NCI-H69 (cell line): Measurements from ENCODE around the gene ANO7.

Experiments used
- DNase-seq: peaks from one replicate; lab custom pipeline; 2025; lab: John Stamatoyannopoulos, UW

Gene ANO7

DNA sequence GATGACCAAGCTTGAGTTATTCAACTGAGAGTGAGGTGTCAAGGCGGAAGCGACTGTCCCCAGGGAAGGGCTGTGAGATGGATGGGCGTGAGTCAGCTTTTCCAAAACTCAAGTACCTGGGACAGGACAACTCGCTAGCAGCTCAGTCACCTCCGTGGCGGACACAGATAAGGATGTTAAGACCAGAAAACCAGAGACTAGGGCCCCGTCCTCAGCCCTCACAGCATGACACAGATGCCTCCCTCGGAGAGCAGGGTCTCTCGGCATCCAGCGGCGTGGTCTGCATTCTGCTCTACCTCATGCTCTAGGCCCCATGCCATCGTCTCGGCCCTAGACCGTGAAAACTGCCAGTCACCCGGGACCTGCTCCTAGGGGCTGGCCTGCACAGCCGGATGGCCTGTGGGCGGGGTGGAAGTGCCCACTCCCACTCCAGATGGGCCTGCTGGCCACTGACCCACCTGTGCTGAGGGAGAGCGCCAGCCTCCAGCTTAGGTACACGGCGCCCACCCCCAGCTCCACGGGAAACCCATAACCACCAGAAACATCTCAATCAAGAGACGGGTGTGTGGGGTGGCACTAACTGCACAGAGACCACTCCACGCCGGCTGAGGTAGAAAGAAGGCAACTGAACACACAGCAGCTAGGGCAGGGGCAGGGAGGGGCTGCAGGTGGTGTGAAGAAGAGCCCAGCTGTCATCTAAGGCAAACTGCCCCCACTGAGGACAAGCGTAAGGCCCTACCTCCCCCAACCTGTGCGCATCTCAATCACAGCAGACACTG is 39.8 kb downstream of the ANO7 start:
- no peak for DNase-seq

DNA sequence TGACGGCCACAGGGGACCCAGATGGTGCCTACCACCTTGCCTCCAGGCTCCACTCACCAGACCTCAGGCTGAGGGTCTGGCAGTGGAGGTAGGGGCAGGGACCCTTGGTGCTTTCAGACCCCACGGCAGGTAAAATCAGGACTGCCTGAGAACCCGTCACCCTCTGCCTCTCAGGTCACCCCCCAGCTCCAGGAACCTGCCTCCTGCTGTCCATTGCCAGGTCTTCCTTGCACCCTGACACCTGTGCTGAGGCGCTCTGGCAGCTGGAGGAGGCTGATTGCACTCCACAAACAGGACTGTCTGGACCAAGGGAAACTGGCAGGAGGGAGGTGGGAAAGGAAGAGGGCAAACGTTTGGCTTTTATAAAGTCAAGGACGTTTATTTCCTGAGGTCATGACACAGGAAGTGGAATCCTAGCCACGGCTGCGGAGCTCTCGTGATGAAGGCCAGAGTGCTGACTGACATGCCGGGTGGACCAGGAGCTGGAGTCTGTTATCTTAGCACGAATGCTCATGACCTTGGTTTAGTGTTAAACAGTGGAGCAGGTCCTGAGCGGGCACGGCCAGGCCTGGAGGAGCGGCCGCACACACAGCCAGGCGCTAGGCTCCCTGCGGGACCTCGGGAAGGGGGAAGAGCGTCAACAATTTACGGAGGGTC is 40.5 kb downstream of the ANO7 start:
- no peak for DNase-seq

DNA sequence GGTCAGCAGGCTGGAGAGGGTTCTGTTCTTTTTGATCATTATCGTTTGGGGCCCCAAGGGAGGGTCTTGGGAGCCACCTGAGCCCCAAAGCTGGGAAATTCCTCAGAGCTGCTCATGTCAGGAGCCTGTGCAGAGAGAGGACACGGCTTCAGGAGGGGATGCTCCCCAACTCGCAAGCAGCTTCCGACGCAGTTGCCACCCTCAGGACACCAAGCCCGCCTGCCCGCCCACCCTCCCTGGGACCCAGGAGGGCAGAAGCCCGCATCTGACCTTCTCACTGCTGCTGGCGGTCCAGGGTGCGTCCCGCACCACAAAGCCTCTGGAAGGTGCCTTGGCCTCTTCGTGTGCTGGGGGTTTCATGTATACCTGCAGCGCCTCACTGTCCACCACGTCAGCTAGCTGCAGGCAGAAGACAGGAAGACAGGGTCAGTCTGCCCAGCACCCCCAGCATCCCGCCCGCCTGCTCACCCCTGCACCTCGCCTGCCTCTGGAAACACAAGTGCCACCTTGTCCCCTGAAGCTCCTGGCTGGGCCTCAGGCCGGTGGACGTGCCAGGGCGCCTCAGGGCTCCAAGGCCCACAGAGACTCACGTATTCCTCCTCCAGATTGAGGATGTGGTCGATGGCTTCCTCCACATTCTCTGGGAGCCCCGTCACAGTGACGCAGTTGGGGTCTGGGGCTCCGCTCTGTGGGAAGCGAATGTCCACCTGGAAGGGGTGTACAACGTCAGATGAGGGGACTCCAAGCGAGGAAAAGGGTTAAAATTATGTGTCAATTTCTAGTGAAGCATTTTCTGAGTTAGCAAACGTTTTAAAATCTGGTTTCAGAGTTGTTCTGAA is 41.3 kb downstream of the ANO7 start:
- DNase-seq = no peak

DNA sequence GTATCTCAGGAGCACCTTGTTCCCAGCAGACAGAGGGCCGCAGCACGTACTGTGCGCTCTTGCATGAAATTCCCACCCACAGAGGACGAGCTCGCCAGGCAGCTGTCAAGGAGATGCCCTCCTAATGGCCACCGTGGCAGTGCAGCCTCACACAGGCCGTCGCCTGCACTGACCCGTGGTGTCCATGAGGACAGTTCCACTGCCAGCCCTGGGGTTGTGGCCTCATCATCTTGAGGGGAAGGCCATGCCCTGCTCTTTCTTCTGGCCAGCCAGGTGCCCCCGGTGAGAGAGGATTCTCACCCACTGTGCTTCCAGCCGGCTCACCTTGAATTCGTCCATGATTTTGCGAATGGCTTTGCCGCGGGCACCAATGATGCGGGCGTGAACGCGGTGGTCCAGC is 42.0 kb downstream of the ANO7 start:
- DNase-seq = no peak

DNA sequence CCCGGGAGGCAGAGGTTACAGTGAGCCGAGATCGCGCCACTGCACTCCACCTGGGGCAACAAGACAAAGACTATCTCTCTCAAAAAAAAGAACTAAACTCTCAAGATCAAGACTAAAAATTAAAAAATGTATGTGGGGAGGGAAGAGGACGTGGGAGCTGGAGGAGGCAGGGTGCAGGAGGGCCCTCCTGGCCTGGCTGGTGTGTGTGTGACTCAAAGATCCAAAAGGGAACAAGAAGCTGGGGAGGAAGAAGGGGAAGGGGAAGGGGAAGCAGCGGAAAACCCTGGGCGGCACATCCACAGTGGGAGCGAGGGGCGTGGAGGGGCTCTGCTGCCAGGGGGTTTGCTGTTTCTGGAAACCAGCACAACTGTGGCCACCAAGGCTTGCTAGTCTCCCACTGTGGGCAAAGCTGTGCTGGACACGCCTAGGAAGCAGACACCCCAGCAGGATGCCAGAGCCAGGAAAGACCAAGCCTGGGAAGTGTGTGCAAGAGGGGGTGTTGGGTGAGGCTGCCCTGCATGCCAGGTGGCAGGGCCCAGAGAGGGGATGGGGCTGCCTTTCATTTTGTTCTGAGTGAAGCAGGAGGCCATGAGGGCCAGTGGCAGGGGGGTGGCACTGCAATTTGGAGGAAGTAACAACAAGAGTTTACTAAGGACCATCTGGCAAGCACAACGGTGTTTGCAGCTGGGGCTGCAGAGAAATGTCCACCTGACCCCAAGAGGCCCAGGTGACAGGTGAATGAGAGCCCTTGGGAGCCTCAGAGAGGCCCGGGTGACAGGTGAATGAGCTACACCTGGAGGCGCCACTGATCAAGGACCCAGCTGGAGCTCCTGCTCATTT is 44.5 kb downstream of the ANO7 start:
- DNase-seq = no peak

DNA sequence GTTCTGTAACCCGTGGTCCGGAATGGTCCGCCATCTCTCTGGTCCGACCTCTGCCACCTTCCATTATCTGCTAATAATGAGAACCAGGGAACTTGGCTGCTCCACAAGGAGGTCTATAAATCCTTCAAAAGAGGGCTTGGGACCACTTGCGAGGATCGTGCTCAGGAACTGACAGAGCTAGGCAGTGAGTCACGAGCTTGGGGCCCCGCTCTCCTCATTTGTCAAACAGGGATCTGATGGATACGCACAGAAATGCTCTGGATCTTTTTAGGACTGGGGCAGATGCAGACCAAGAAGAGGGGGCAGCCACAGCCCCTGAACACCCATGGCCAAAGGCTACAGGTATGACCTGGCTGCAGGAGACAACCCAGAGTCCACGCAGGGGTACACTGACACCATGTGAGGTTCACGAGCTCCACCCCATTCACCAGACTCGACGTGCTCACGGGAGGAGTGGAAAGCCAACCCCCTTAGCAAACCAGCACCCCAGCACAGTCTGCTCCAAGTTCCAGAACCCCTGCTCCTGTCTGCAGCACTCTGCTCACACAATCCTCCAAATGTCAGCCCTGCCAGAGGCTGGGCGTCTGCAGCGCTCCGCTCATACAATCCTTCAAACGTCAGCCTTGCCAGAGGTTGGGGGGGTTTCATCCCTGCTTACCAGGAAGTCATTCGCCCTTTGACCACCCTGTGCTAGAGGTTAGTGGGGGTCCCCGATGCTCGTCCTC is 45.8 kb downstream of the ANO7 start:
- no peak for DNase-seq

DNA sequence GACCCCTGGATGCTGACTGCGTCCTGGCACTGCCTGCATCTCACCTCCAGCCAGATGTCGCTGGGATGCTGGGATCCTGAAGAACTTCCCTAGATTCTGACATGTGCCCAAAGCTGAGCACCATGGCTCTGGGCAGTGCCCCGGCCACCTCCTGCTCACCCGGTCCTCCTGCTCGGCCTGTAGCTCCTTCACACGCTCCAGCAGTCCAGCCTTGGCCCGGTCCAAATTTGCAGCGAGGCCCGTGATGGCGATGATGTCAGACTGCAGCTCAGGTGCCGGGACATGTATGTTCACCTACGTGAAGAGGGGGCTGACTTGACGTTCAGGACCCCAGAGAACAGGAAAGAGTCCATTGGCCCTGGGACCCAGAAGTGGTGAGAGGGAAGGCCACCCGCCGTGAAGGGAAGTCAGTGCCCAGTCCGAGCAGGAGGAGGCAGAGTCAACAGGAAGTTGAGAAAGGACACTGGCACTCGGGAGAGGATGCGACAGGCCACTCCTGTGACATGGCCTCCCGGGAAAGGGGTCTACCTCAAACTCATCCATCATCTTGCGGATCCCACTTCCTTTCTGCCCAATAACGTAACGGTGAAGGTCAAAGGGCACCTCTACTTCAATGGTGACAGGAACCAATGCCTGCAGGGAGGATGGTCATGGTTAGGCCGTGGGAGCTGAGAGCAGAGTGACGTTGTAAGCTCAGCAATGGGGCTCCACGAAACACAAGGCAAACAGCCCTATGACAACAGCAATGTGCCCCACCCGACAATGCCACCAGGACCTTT is 46.7 kb downstream of the ANO7 start:
- no peak for DNase-seq

DNA sequence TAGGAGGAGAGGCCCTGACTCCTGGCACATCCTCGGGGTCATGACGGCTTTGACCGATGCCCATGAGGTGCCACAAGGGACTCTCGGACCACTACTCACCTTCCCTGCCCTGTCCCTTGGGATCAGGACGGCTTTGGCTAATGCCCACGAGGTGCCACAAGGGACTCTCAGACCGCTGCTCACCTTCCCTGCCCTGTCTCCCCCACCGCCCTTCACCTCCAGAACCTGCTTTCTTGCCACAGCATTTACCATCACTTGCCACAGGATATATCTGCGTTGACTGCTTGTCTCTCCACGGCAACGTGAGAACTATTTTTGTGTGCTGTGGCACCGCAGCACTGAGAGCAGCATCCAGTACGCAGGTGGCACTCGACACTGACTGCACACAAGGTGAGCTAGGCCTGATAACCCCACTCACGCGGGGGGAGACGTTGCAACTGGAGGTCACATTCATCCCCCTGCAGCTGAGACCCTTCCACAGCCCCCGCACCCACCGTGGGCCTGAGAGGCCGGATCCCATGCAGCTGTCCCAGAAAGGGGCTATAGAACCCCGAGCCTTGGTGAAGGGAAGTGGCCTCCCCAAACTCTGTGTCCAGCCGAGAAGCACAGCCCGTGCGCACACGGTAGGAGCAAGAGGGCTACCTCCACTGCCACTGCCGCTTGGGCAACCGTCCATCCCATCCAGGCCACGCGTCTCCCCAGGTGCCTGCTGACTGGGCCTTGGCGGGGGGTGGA is 47.5 kb downstream of the ANO7 start:
- no peak for DNase-seq

DNA sequence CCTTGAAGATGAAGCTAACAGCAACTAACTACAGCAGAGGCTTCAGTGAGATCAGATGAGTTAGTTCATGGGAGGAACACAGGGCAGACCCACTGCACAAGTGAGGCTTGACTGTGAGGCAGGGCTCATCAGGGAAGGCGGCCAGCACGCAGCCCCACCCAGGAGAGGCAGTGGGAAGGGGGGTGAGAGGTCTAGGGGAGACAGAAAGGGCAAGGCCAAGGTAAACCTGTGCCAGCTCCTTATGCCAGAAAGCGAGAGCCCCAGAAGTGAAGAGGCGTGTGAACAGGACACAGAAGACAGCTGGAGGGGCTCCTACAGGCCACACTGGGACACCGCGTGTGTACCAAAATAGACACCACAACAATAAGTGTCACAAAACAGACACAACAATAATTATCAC is 48.6 kb downstream of the ANO7 start:
- no peak for DNase-seq

DNA sequence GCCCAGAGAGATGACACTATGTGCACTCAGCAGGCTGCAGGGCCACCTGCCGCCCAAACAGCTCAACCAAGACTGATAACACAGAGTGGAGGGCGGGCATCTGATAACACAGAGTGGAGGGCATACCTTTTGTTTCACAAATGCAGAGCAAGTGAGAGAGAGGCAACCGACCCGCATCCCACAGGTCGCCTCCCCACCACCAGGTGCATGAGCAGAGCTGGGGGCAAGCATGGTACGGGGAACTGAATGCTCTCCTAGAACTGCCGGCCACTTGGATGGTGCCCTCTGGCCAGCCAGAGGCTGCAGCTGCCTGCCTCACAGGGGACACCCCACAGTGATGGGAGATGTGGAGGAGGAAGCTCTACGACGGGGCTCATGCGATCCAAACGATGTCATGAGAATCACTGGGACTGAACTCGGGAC is 49.5 kb downstream of the ANO7 start:
- DNase-seq = no peak

DNA sequence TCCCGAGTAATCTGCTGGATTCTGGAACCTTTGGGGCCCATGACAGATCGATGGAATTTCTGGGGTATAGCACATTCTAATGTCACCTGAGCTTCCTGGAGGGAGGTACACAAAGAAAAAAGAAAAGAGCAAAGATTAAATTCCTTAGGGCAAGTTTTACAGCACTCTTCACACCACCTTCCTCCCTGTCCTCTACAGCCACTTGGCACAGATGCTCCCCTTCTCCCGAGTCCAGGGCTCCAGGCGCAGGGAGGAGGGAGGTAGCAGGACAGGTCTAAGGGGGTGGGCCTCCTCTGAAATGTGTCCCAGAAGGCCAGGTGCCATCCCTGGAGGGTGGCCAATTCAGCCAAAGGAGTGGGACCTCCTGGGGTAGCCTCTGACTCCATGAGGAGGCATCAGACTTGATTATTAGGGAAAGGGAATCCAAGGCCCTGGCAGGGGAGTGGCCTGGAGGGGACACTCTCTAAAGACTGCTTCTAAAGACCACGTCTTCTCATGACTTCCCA is 50.3 kb downstream of the ANO7 start:
- DNase-seq = no peak

DNA sequence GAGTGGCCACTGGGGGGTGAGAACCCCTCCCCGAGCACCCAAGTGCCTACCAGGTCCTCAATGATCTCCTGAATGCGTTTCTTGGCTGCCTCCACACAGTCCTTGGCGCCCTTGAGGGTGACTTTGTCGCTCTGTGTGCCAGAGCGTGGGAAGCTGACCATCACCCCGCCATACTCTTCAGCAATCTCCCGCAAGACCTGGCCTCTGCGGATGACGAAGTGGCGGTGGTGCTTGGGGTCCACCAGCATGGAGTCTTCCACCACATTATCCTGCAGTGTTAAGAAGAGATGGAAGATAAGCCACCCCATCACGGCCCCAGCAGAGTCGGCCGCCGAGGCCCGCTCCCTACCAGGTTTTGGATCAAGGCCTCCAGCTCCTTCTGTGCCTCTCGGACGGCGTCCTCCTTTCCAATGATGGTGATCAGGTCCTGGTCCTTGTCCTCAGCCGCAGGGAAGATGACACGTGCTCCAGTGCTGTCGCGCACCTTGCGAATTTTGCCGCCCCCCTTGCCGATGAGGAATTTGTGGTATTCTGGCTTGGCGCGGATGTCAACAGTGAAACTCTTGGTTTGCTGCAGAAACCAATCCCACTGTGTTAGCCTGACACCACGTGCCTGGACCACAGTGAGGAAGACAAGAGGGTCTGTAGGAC is 51.2 kb downstream of the ANO7 start:
- DNase-seq = no peak

DNA sequence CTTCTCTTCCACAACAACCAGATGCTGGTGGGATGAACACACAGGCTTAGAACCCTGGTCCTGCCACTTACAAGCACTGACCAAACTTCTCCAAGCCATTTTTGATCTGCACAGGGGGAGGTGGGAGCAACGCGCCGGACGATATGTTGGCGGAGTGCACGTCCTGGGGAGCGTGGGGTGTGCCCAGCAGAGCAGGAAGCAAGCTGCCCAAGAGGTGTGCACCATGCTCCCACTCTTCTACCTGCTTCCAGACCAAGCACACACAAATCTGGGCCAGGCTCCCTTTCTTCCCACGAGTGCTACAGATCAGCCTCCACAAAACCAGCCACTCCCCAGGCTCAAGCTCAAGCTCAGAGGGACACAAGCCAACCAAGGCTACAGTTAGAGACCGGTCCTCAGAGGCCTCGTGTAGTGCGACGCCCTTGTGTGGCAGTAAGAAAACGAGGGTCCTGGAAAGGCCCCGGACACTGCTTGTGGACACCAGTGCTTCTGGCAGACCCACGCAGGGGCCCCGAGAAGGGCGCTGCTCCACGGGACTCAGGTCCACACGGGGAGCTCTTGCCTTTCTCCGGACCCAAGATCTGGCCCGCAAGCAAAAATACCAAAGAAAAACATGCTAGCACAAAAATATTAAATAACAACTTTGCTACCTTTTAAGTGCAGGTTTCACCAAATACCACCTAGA is 52.0 kb downstream of the ANO7 start:
- no peak for DNase-seq

DNA sequence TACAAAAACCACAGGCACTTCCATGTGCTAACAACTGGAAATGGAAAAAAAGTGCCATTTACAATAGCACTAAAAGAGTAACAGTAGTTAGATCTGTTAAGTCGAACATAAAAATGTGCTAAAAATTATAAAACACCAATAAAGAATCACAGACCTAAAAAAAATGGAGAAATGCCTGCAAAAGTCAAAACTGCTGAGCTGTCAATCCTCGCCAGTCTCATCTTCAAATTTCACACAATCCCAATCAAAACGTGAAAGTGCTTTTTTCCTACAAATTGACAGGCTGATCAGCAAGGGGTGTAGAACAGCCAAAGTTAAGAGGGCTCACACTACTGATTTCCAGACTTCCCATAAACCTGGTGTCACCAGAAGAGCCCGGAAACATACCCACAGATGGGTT is 53.2 kb downstream of the ANO7 start:
- DNase-seq = no peak

DNA sequence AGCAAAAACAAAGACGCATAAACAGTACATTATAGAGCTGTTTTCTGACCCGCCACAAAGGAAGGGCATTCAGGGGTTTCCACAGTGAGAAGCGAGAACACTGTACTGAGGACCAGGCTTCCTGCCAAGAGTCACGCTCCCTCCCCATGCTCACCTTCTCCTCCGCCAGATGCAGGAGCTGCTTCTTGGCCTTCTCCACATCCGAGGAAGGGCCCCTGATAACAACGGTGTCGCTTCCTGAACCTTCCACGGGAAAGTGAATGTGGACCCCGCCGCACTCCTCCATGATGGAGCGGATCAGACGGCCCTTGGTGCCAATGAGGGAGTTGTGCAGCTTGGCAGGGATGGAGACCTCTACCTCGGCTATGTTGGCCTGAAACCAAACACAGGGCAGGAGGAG is 53.8 kb downstream of the ANO7 start:
- DNase-seq = no peak

DNA sequence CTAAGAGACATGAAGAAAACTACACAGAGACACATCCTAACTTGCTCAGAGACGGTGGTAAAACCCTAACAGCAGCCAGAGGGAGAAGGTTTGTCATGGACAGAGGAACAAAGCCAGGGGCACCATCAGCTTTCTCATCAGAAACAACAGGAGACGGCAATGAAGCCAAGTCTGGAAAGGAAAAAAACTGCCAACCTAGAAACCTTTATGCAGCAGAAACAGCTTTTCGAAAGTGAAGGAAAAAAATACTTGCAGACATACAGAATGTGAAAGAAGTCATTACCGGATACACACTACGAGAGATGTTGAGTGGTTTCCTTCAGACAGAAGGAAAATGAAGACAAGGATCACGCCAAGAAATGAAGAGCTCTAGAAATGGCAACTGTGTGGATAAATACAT is 55.9 kb downstream of the ANO7 start:
- DNase-seq = no peak

DNA sequence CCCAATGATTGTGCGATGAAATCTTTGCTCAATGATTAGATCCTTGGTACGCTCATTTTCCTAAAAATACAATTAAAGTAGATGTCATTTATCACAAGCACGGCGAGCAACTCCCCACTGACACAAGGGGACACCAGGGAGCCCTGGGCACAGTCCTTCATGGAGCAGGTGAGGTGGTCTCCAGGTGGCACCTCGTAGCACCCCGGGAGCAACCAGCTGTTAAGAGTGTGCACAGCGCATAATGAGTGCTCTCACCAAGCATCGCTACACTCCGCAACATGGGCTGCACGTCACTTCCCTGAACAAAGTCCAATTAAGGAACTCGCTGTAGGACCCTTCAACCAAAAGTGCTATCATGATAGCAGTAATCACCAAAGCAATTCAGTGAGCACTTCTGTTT is 59.8 kb downstream of the ANO7 start:
- no peak for DNase-seq

DNA sequence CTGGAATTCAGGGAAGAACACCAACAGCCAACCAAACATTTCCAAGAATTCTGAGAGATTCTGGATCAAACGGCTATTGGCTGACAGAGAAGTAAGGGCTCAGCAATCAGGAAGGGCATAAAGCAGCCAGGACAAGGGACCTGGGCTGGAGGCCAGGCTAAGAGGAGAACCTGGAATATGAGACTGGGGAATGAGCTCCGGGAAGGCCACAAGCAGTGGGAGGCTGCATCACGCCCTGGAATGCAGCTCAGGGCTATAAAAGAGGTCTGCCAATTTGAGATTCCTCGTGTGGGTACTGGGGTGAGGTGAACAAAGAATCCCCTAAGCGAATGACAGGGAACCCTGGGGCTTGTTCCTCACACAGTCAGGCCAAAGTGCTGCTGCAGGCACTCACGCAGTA is 60.4 kb downstream of the ANO7 start:
- DNase-seq = no peak

DNA sequence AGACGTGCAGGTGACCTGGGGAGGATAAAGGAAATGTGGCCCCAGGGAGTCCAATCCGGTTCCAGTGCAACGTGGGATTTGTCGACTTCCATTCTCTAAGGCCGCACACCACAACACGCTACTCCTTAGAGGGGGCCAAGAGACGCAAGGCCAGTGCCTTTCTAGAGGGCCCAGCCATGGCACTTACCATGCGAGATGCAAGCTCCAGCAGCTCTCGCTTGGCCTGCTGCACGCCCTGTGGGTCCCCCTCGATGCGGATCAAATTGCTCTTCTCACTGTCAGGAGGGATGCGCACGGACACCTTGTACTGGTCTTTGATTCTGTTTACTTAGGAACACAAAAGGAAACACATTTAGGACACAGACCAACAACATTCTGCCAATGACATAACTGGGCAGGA is 61.2 kb downstream of the ANO7 start:
- no peak for DNase-seq
